Keratinocyte (primary cell): ENCODE results near the gene KCNJ12. TPM values are rescaled to one million over a fixed set of nuclear protein-coding genes. Genes with fewer than 3 reads are reported as not detected.

ENCODE experiments used
- DNase-seq: peaks from one replicate; pipeline ENCODE4 v3.0.0-alpha.2; 2011; ENCODE audit warnings: low read depth, missing footprints, low spot score
- FAIRE-seq: peaks from 2 replicates; lab custom pipeline; 2011; peaks lifted over from hg19 to GRCh38; lab: Jason Lieb, UNC
- H2AFZ ChIP-seq: 2 replicates; pipeline ENCODE4 v1.6.0; 2012; ENCODE audit warnings: low read length, control low read depth, inconsistent platforms; ENCODE audit not compliant: control insufficient read depth
- H3K27ac ChIP-seq: 2 replicates; pipeline ENCODE4 v1.5.1; 2011; ENCODE audit warnings: low read length; ENCODE audit not compliant: control insufficient read depth, insufficient read depth
- H3K27me3 ChIP-seq: 3 replicates; pipeline ENCODE4 v1.6.0; 2011; ENCODE audit warnings: low read length; ENCODE audit not compliant: control insufficient read depth, insufficient read depth; ENCODE audit errors: extremely low read depth
- H3K36me3 ChIP-seq, 2 experiments: 2 replicates in 1 of 2; 3 replicates in 1 of 2; pipeline ENCODE4 v1.5.1; 2011; ENCODE audit warnings: low read length in 2 of 2, mild to moderate bottlenecking in 1 of 2; ENCODE audit not compliant: control insufficient read depth in 2 of 2, insufficient read depth in 2 of 2; ENCODE audit errors: extremely low read depth in 1 of 2
- H3K4me1 ChIP-seq: 3 replicates; pipeline ENCODE4 v1.5.1; 2011; ENCODE audit warnings: low read length; ENCODE audit not compliant: control insufficient read depth, insufficient read depth; ENCODE audit errors: extremely low read depth
- H3K4me2 ChIP-seq: 3 replicates; pipeline ENCODE4 v1.6.0; 2011; ENCODE audit warnings: low read depth, low read length; ENCODE audit not compliant: control insufficient read depth, insufficient read depth; ENCODE audit errors: extremely low read depth
- H3K4me3 ChIP-seq, 3 experiments: fragments of 200-600 bp in 1 of 3; sonication (generic) in 1 of 3; 2 replicates in 2 of 3; 3 replicates in 1 of 3; pipeline ENCODE4 v1.5.1; 2011 to 2016; ENCODE audit warnings: low read length in 3 of 3, mild to moderate bottlenecking in 3 of 3, control low read depth in 2 of 3, inconsistent platforms in 1 of 3, low read depth in 1 of 3, mixed read lengths in 1 of 3, mixed run types in 1 of 3, moderate library complexity in 1 of 3; ENCODE audit not compliant: control insufficient read depth in 2 of 3, insufficient read depth in 2 of 3; ENCODE audit errors: extremely low read depth in 1 of 3
- H3K79me2 ChIP-seq: 2 replicates; pipeline ENCODE4 v1.6.0; 2012; ENCODE audit warnings: low read length; ENCODE audit not compliant: control insufficient read depth, insufficient read depth
- H3K9ac ChIP-seq: 3 replicates; pipeline ENCODE4 v1.6.0; 2011; ENCODE audit warnings: low read length; ENCODE audit not compliant: control insufficient read depth, insufficient read depth; ENCODE audit errors: extremely low read depth
- H3K9me1 ChIP-seq: 3 replicates; pipeline ENCODE4 v1.6.0; 2011; ENCODE audit warnings: low read length; ENCODE audit not compliant: control insufficient read depth, insufficient read depth; ENCODE audit errors: extremely low read depth
- H3K9me3 ChIP-seq: 2 replicates; pipeline ENCODE4 v1.5.1; 2012; ENCODE audit warnings: low read depth, low read length; ENCODE audit not compliant: control insufficient read depth
- H4K20me1 ChIP-seq: 3 replicates; pipeline ENCODE4 v1.6.0; 2011; ENCODE audit warnings: low read length; ENCODE audit not compliant: control insufficient read depth, insufficient read depth; ENCODE audit errors: extremely low read depth
- EZH2 ChIP-seq: IDR thresholded peaks from one replicate; pipeline ENCODE4 v1.6.1; 2012; ENCODE audit warnings: inconsistent platforms, mild to moderate bottlenecking, low read length, moderate library complexity
- dilution Hi-C: fragments of 300-500 bp; cut with MboI; formaldehyde crosslinking; loops from one replicate; pipeline ENCODE4 v1.7.0; 2020; ENCODE audit warnings: low sequenced_read_pairs; ENCODE audit not compliant: extremely low pct_ligation_motif_present
- polyA plus RNA-seq, 5 experiments: library from polyadenylated mRNA; depleted of rRNA in 3 of 5; stranded (reverse) in 3 of 5; stranded (forward) in 1 of 5; unstranded in 1 of 5; fragments of >200 nt; gene quantifications; 1 replicate in 1 of 5; 2 replicates in 3 of 5; 3 replicates in 1 of 5; pipeline versions ENCODE4 v1.2.1 to v1.2.3, GENCODE V29; 2011 to 2012; ENCODE audit warnings: missing spikeins in 2 of 5, low read depth in 1 of 5, low replicate concordance in 1 of 5
- TF ChIP-seq, protein P1 (sequence below), 3 experiments: IDR thresholded peaks in 1 of 3; conservative IDR thresholded peaks in 1 of 3; optimal IDR thresholded peaks in 1 of 3; 2 replicates in 2 of 3; 3 replicates in 1 of 3; pipeline versions ENCODE3 to v1.5.1; 2011; ENCODE audit warnings: low read length in 3 of 3, mild to moderate bottlenecking in 3 of 3, moderate library complexity in 2 of 3, control low read depth in 1 of 3, inconsistent platforms in 1 of 3; ENCODE audit not compliant: insufficient read depth in 2 of 3; ENCODE audit errors: extremely low read depth in 1 of 3

The KCNJ12 gene
- polyA plus RNA-seq, 1 donor (not counting 4 experiments of a cell fraction or from before 2014, with no cell fraction given) = 0.04 TPM

GRCh38 chr17:21387616-21388015, 11.5 kb downstream of the KCNJ12 start:
- H3K27ac ChIP-seq = no peak overlapping the region
- no peak overlapping the region for H2AFZ ChIP-seq
- no peak overlapping the region for H3K4me3 ChIP-seq
- H3K79me2 ChIP-seq = no peaks in the 10 kb centered on the region
- FAIRE-seq = no peak
- H3K4me1 ChIP-seq = no peaks in the 10 kb centered on the region
- H3K9me3 ChIP-seq = no peaks in the 10 kb centered on the region
- H3K4me2 ChIP-seq = no peak overlapping the region
- TF ChIP-seq, protein P1, sequence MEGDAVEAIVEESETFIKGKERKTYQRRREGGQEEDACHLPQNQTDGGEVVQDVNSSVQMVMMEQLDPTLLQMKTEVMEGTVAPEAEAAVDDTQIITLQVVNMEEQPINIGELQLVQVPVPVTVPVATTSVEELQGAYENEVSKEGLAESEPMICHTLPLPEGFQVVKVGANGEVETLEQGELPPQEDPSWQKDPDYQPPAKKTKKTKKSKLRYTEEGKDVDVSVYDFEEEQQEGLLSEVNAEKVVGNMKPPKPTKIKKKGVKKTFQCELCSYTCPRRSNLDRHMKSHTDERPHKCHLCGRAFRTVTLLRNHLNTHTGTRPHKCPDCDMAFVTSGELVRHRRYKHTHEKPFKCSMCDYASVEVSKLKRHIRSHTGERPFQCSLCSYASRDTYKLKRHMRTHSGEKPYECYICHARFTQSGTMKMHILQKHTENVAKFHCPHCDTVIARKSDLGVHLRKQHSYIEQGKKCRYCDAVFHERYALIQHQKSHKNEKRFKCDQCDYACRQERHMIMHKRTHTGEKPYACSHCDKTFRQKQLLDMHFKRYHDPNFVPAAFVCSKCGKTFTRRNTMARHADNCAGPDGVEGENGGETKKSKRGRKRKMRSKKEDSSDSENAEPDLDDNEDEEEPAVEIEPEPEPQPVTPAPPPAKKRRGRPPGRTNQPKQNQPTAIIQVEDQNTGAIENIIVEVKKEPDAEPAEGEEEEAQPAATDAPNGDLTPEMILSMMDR (optimal IDR thresholded peaks at IDR 0.05 in 1 of 3, IDR thresholded peaks at IDR 0.05 in 1 of 3, conservative IDR thresholded peaks at IDR 0.05 in 1 of 3; ENCODE audit: extremely low read depth in 1 of 3, insufficient read depth in 2 of 3, low read length in 3 of 3) = no peak
- TF ChIP-seq EZH2 = no peak
- no peak for DNase-seq
- H3K27me3 ChIP-seq = peaks cover 32% of the 10 kb centered on the region
- no peaks in the 10 kb centered on the region for H3K36me3 ChIP-seq
- dilution Hi-C loops = no loop called here
- H4K20me1 ChIP-seq = no peaks in the 10 kb centered on the region
- H3K9me1 ChIP-seq = no peaks in the 10 kb centered on the region
- no peak overlapping the region for H3K9ac ChIP-seq

DNA sequence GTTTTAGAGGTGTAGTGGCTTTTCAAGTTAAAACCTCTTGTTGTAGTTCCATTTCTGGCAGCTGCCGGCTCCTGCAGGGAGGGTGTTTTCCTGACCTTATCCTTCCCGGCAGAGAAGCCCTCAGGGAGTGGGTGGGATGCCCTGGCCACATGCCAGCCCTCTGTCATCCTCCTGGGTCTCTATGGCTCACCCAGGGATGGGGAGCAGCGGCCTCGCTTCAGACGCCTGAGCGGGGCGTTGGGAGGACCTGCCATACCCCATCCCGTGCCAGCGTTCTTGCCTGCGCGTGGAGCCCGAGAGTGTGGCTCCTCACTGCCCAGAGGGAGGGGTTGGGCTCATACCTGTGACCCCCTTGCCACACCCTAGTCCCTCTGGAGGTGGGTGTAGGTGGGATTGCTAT, 11.9 kb downstream of the KCNJ12 start:
- DNase-seq = no peak
- no peaks in the 10 kb centered on the region for H3K36me3 ChIP-seq
- no peaks in the 10 kb centered on the region for H3K79me2 ChIP-seq
- H3K4me3 ChIP-seq = no peak overlapping the region
- peaks cover 33% of the 10 kb centered on the region for H3K27me3 ChIP-seq
- H4K20me1 ChIP-seq = no peaks in the 10 kb centered on the region
- no peak overlapping the region for H2AFZ ChIP-seq
- H3K27ac ChIP-seq = no peak overlapping the region
- H3K9me3 ChIP-seq = no peaks in the 10 kb centered on the region
- no peak overlapping the region for H3K4me2 ChIP-seq
- dilution Hi-C loops = no loop called here
- no peaks in the 10 kb centered on the region for H3K4me1 ChIP-seq
- H3K9me1 ChIP-seq = no peaks in the 10 kb centered on the region
- no peak for FAIRE-seq
- no peak overlapping the region for H3K9ac ChIP-seq
- TF ChIP-seq EZH2 = no peak
- TF ChIP-seq, protein P1 (optimal IDR thresholded peaks at IDR 0.05 in 1 of 3, IDR thresholded peaks at IDR 0.05 in 1 of 3, conservative IDR thresholded peaks at IDR 0.05 in 1 of 3; ENCODE audit: extremely low read depth in 1 of 3, insufficient read depth in 2 of 3, low read length in 3 of 3) = no peak
